Epidermal melanocyte (primary cell): ENCODE measurements around the gene ZNF438.
A peak's percentile ranks its signal among the peaks of the same experiment; 100 is the strongest.
"Not testable (repeated sequence)": the region's sequence is repeated elsewhere in the genome, so short reads cannot be mapped to it uniquely, and the experiment has no call there.

Experiments
- DNase-seq: peaks from one replicate; pipeline ENCODE4 v3.0.0; 2011; ENCODE audit warnings: low spot score; ENCODE audit not compliant: insufficient read length

Gene ZNF438

DNA sequence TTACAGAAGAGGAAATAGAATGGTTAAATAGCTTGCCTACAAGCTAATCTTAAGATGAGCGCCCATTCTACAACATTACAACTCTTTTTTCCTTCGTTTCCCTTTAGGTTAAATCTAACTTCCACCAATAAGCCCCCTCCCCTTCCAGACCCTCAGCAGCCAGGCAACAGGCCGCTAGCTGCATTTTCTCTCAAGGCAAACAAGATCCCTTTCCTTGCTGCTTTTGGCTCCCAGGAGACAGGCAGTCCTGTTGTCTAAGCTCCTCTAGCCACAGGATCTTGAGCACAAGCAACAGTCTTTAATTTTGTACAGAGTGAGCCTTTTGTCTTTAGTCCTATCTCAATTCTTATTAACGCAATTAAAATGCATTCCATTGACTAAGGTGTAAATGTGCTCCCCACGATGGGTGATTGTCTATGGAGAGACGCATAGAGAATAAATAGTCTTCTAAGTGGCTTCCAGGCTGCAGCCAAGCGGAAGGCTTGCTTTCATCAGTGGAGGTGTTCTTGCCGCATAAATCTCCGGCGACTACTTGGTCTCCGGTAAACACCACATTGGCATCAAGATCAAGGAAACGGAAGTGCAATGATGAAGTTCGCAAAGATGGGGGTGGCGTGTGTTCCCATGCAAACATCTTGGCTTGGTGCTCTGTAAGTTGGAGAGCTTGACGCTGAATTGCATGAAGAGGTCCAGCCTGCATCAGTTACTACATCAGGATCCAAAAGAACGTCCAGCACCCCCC lies 220.2 kb downstream of the ZNF438 start:
- DNase-seq, result no peak

DNA sequence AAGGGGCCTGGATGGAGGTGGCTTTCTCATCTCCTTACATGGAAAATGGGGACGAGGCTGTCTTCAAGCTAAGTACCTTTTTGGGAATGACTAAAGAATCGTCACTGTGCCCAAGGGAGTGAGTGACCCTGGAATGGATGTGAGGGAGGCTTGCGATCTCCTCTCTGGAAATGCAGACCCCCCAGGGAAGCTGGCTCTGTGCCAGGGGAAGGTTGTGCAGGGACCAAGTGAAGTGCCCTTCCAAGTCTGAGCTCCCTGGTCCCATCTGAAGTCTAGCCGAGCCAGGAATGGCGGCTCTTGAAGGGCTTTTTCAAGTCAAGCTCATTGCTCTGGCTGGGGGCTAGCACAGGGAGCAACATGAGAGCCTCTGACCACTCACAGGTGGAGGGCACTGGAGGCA lies 221.2 kb downstream of the ZNF438 start:
- no peak for DNase-seq

DNA sequence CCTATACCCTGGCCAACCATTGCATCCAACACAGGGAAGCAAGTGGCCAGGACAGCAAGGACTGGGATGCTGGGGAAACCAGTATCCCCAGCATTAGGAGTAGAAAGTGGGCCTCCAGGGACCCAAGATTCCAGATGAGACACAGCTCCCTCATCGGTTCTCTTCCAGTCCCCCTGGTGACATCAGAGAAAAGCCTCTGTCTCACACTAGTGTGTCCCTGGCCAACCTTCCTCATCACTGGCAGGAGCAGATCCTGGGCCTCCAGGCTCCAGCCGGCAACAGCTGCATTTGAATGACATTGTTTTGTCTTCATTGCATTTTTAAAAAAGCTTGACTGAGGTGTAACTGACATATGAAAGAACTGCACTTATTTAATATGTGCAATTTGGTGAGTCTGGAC lies 224.8 kb downstream of the ZNF438 start:
- DNase-seq, result no peak

DNA sequence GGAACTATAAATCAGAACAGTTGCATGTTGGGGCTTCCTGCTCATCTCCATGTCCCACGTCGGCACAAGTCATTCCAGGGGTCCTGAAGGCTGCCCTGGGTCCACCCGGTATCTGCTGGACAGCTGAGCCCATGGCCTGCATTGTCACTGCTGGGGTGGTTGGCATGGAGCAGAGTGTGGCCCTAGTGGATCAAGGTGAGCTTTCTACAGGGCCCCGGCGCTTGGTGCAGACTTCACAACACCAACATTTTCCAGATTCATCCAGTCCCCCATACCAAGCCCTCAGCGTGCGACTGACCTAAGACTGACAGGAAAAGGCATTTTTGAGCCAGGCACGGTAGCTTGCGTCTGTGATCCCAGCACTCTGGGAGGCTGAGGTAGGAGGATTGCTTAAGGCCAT lies 226.6 kb downstream of the ZNF438 start:
- no peak for DNase-seq

DNA sequence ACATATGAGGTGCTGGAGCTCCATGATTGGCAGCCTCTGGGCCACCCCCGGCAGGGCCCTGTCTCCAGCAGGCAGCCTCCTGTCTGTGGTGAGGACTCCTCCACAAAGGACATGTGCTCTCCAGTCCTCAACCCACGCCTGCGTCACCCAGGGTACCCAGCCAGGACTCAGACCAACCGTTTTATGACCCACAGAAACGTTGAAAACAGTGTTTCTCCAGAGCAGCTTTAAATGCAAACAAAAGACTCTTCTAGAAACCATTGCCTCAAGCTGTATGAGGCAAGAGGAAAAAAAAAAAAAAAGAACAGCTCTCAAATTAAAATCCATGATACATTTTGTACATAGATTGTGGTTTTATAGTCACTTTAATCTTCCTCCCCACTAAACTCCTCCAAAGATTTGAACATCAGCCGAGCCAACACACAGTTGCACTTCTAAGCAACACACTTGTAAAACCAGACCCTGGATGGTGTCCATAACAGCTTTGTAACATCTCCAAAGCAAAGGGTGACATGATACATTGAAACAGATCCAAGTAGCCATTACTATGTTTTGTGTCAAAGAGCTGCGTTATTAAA lies 227.1 kb downstream of the ZNF438 start:
- no peak for DNase-seq

DNA sequence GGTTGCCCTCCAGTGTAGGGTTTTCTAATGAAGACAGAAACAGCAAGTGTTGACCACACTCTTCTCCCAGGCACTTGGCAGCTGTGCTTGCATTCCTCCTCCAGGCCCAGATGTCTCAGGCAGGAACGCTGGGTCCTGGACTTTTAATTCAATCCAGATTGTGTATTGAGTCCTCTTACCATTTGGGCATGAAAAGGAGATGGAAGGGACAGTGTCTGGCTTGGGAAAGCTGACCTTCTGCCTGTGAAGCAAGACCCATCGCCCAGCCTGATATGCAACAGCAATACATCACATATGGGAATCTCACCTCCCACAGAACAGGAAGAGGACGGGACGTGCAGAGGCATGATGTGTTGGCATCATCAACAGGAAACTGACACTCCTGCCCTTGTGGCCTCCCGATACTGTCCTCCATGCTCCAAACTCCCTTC lies 227.8 kb downstream of the ZNF438 start:
- DNase-seq, result peak; percentile 59

DNA sequence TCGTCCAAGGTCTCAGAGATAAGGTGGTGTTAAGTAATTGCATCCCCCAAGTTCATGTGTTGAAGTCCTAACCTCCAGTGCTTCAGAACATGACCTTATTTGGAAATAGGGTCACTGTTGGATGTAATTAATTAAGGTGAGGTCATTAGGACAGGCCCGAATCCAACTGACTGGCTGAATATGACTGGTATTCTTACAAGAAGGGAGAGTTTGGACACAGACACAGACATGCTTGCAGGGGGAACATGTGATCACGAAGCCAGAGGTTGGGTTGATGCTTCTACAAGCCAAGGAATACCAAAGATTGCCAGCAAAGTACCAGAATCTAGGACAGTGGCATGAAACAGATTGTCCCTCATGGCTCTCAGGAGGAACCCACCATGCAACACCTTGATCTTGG lies 228.6 kb downstream of the ZNF438 start:
- DNase-seq, result no peak

DNA sequence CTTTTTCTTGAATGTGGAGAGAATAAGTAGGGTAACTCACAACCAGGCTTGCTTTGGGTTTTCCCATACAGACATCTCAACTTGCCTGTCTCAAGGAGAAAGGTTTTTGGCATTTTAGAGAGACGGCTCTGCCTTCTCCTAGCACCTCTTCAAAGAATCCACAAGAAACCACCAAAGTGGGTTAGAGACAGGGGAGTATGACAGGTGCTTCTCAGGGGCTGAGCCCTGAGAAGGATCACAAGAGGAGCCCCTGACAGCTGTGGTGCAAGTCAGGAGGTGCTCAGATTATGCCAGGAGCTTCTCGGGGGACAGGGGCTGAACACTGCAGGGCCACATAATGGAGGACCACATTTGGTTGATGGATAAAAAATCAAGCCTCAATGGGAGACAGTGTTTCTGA lies 231.3 kb downstream of the ZNF438 start:
- DNase-seq, result no peak

DNA sequence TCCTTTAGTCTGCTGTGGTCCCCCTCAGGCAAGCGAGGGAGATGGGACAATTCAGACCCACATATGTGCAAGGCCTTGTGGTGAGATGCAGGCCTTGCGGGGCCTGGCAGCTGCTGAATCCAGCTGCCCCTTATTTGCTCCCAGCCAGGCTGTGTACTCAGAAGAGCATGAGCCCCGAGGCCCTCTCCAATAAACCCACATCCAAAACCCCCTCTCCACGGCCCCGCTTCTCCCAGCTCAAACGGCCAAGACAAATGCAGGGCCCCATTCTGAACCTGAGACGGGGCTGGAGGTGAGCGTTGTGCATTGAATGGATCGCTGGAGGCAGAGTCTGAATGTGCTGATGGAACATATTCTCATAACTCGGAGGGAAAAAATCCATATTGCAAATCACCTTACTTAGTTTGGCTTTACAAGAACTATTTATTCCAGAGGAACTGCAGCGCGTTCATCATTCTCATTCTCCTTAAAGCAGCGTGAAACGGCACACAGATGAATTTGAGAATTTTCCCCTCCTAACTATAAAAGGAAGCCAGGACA lies 232.9 kb downstream of the ZNF438 start:
- no peak for DNase-seq

DNA sequence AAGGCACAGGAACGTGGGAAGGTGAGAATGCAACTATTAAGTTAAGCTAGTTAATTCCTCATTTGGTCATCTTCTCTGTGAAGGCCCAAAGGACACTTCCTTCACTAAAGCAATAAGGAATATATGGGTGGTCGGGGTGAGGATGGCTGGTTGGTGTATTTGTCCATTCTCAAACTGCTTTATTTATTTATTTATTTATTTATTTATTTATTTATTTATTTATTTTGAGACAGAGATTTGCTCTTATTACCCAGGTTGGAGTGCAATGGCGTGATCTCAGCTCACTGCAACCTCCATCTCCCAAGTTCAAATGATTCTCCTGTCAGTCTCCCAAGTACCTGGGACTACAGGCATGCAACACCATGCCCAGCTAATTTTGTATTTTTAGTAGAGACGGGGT lies 236.6 kb downstream of the ZNF438 start:
- DNase-seq, result not testable (repeated sequence)
